K562 (cell line): Measurements from ENCODE around the gene PCDHGA8. TPM values are rescaled to one million over a fixed set of nuclear protein-coding genes. Genes with fewer than 3 reads are reported as not detected.
"Not testable (repeated sequence)": the region's sequence is repeated elsewhere in the genome, so short reads cannot be mapped to it uniquely, and the experiment has no call there.

Source experiments
- ATAC-seq: fragments of 200-7000 bp; cut with Tn5 transposase; 3 replicates; pipeline ENCODE4 v1.9.1; 2020; ENCODE audit warnings: moderate library complexity
- BruUV-seq: library from RNA; stranded (reverse); fragments of 400-500 nt; replicated peaks from 2 replicates; lab custom pipeline; 2021; lab: Mats Ljungman, UMichigan
- CTCF ChIA-PET: fragments of 300-600 bp; formaldehyde crosslinking; extraction: SDS; loops from one replicate; lab custom pipeline; 2021; ENCODE audit warnings: low intra/inter-chr PET ratio; lab: Yijun Ruan, JAX
- POLR2A ChIA-PET: fragments of 300-600, 350-650 bp; sonication (Branson Sonifier 250); formaldehyde crosslinking; extraction: SDS; loops from one replicate; lab custom pipeline; 2021; ENCODE audit warnings: antibody characterized with exemption, inconsistent platforms; lab: Yijun Ruan, JAX
- DNase-seq, 4 experiments: peaks; one replicate each; pipeline versions ENCODE4 v3.0.0 to v3.0.0-alpha.2; 2011 to 2018; ENCODE audit warnings: low spot score in 3 of 4, mixed read lengths in 3 of 4; ENCODE audit errors: extremely low read depth in 1 of 4
- FAIRE-seq: peaks from 2 replicates; lab custom pipeline; 2011; peaks lifted over from hg19 to GRCh38; lab: Jason Lieb, UNC
- H2AFZ ChIP-seq: 2 replicates; pipeline ENCODE4 v1.6.0; 2011; ENCODE audit warnings: low read depth, low read length, control low read depth, inconsistent platforms
- H3K27ac ChIP-seq: fragments of 200-600 bp; 3 replicates; pipeline ENCODE4 v1.8.0; 2011; ENCODE audit warnings: low read depth, mild to moderate bottlenecking, control low read depth, inconsistent platforms, low read length, moderate library complexity, mixed read lengths; ENCODE audit errors: extremely low read depth
- H3K27me3 ChIP-seq, 2 experiments: fragments of 300-600 bp in 1 of 2; 2 replicates in 1 of 2; 3 replicates in 1 of 2; pipeline versions ENCODE4 v1.6.0 to v1.8.0; 2011; ENCODE audit warnings: inconsistent platforms in 2 of 2, low read length in 2 of 2, mild to moderate bottlenecking in 1 of 2, mixed read lengths in 1 of 2, moderate library complexity in 1 of 2; ENCODE audit not compliant: control insufficient read depth in 2 of 2, insufficient read depth in 2 of 2
- H3K36me3 ChIP-seq: fragments of 300-600 bp; 3 replicates; pipeline ENCODE4 v1.8.0; 2011; ENCODE audit warnings: mild to moderate bottlenecking, low read length, inconsistent platforms; ENCODE audit not compliant: control insufficient read depth, insufficient read depth
- H3K4me1 ChIP-seq, 2 experiments: fragments of 200-600 bp in 1 of 2; replicated peaks in 1 of 2; 2 replicates in 1 of 2; 3 replicates in 1 of 2; pipeline versions ENCODE4 v1.5.1 to v1.8.0; 2011; ENCODE audit warnings: inconsistent platforms in 2 of 2, low read length in 2 of 2, mild to moderate bottlenecking in 1 of 2, mixed read lengths in 1 of 2, moderate library complexity in 1 of 2; ENCODE audit not compliant: control insufficient read depth in 2 of 2, insufficient read depth in 2 of 2
- H3K4me2 ChIP-seq: 2 replicates; pipeline ENCODE4 v1.6.1; 2011; ENCODE audit warnings: low read length, control low read depth, inconsistent platforms, mixed read lengths; ENCODE audit not compliant: insufficient read depth
- H3K4me3 ChIP-seq: fragments of 200-600 bp; sonication (generic), shearing (Covaris generic); 2 replicates; pipeline ENCODE4 v1.5.1; 2016; ENCODE audit warnings: control low read depth, inconsistent platforms
- H3K79me2 ChIP-seq: fragments of 200-600 bp; 3 replicates; pipeline ENCODE4 v1.8.0; 2011; ENCODE audit warnings: low read length, inconsistent platforms; ENCODE audit not compliant: control insufficient read depth, insufficient read depth
- H3K9ac ChIP-seq, 2 experiments: 2 replicates each; pipeline versions ENCODE4 v1.6.0 to v1.6.1; 2011; ENCODE audit warnings: low read depth in 2 of 2, low read length in 2 of 2, control low read depth in 1 of 2, inconsistent platforms in 1 of 2, mild to moderate bottlenecking in 1 of 2, mixed read lengths in 1 of 2; ENCODE audit not compliant: insufficient read depth in 1 of 2
- H3K9me1 ChIP-seq: one replicate; pipeline ENCODE4 v1.6.0; 2011; ENCODE audit warnings: inconsistent platforms, mild to moderate bottlenecking, low read length, moderate library complexity; ENCODE audit not compliant: control insufficient read depth, insufficient read depth
- H3K9me3 ChIP-seq: replicated peaks from 2 replicates; pipeline ENCODE4 v1.5.1; 2011; ENCODE audit warnings: low read depth, low read length, inconsistent platforms; ENCODE audit not compliant: control insufficient read depth, insufficient read depth
- H4K20me1 ChIP-seq: replicated peaks from 2 replicates; pipeline ENCODE4 v1.6.1; 2011; ENCODE audit warnings: low read length, inconsistent platforms, mixed read lengths; ENCODE audit not compliant: control insufficient read depth, insufficient read depth
- CBFA2T3 ChIP-seq: fragments of 450-650 bp; IDR thresholded peaks from 2 replicates; pipeline ENCODE4 v1.6.1; 2017
- CXXC5 ChIP-seq: fragments of 250-450 bp; sonication (Bioruptor Pico); IDR thresholded peaks from 2 replicates; pipeline ENCODE4 v1.8.0; 2022; ENCODE audit warnings: inconsistent platforms, mild to moderate bottlenecking, moderate library complexity
- E2F3 ChIP-seq: fragments of 250-450 bp; sonication (Bioruptor Pico); IDR thresholded peaks from 2 replicates; pipeline ENCODE4 v1.4.0; 2020; ENCODE audit warnings: mild to moderate bottlenecking
- SRSF7 ChIP-seq: fragments of 200-400 bp; formaldehyde crosslinking; optimal IDR thresholded peaks from 2 replicates; pipeline ENCODE3; 2017; ENCODE audit warnings: mild to moderate bottlenecking, low read depth, low read length
- WGBS: fragments of 100-300 bp; shearing (Covaris generic); methylation state at CpG from one replicate; pipeline ENCODE4 v1.1.6; 2016; ENCODE audit warnings: low coverage, mixed read lengths; ENCODE audit not compliant: insufficient coverage; ENCODE audit errors: missing lambda C conversion rate; 5-methylcytosine and 5-hydroxymethylcytosine counted together
- in situ Hi-C: fragments of 300-500 bp; cut with MboI; formaldehyde crosslinking; loops from 4 replicates; pipeline ENCODE4 v1.15.0; 2018; ENCODE audit warnings: inconsistent platforms, mixed read lengths
- intact Hi-C: fragments of 100-400 bp; cut with micrococcal nuclease; formaldehyde crosslinking; loops from 2 replicates; pipeline ENCODE4 v1.14.2; 2022
- polyA plus RNA-seq, 8 experiments: library from polyadenylated mRNA; depleted of rRNA in 4 of 8; stranded (reverse) in 5 of 8; unstranded in 3 of 8; fragments of >200 nt; fragmentation: Nextera tagmentation in 2 of 8; fragmentation: Illumina TruSeq in 1 of 8; extraction: Ambion mirVana in 2 of 8; extraction: Trizol in 1 of 8; gene quantifications; 2 replicates each; pipeline versions ENCODE4 v1.2.1 to v1.2.3, GENCODE V29; 2011 to 2014; ENCODE audit warnings: inconsistent platforms in 1 of 8, missing spikeins in 1 of 8
- total RNA-seq, 7 experiments: library from RNA; depleted of rRNA in 6 of 7; stranded (reverse); fragments of >200 nt in 6 of 7; fragmentation: Illumina TruSeq in 2 of 7; extraction: Trizol in 2 of 7; gene quantifications; 2 replicates each; pipeline versions ENCODE4 v1.2.1 to v1.2.3, GENCODE V29; 2011 to 2021; ENCODE audit warnings: low replicate concordance in 1 of 7
- TF ChIP-seq, protein P1 (sequence below): fragments of 450-650 bp; IDR thresholded peaks from 2 replicates; pipeline ENCODE4 v1.6.1; 2017; ENCODE audit warnings: antibody characterized with exemption, mild to moderate bottlenecking
- TF ChIP-seq, protein P2 (sequence below): sonication (generic); formaldehyde crosslinking; IDR thresholded peaks from 2 replicates; pipeline ENCODE4 v1.8.1; 2023; ENCODE audit warnings: mild to moderate bottlenecking, missing genetic modification reagents

PCDHGA8 gene
- total and polyA plus RNA-seq, 9 of the 15 experiments (the other 6 are each of a cell fraction or from before 2014, with no cell fraction given) = 0.04 to 0.11 (median 0.07) TPM; not detected in 2

DNA sequence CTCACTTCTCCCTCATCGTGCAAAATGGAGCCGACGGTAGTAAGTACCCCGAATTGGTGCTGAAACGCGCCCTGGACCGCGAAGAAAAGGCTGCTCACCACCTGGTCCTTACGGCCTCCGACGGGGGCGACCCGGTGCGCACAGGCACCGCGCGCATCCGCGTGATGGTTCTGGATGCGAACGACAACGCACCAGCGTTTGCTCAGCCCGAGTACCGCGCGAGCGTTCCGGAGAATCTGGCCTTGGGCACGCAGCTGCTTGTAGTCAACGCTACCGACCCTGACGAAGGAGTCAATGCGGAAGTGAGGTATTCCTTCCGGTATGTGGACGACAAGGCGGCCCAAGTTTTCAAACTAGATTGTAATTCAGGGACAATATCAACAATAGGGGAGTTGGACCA is 38.9 kb downstream of the PCDHGA8 start:
- Histone ChIP-seq H3K4me3 (no peak overlapping the region), H3K4me2 (no peak overlapping the region), H3K79me2 (no peaks in the 10 kb centered on the region), H3K4me1 (peaks cover 0 to 22% of the 10 kb centered on the region in 2 experiments; a peak in 2 of 5 replicates), H3K27ac (no peak overlapping the region), H2AFZ (no peak overlapping the region), H3K36me3 (no peaks in the 10 kb centered on the region), H3K9ac (no peak overlapping the region), H3K9me1 (no peaks in the 10 kb centered on the region), H4K20me1 (no peaks in the 10 kb centered on the region), H3K9me3 (no peaks in the 10 kb centered on the region; the same call in 1 of the 2 replicates), H3K27me3 (peaks cover 10 to 32% of the 10 kb centered on the region in 2 experiments; a peak in 3 of 5 replicates)
- 67% methylated on average over 36 of the region's 37 CpGs for WGBS
- DNase-seq = no peak
- TF ChIP-seq, protein P1, sequence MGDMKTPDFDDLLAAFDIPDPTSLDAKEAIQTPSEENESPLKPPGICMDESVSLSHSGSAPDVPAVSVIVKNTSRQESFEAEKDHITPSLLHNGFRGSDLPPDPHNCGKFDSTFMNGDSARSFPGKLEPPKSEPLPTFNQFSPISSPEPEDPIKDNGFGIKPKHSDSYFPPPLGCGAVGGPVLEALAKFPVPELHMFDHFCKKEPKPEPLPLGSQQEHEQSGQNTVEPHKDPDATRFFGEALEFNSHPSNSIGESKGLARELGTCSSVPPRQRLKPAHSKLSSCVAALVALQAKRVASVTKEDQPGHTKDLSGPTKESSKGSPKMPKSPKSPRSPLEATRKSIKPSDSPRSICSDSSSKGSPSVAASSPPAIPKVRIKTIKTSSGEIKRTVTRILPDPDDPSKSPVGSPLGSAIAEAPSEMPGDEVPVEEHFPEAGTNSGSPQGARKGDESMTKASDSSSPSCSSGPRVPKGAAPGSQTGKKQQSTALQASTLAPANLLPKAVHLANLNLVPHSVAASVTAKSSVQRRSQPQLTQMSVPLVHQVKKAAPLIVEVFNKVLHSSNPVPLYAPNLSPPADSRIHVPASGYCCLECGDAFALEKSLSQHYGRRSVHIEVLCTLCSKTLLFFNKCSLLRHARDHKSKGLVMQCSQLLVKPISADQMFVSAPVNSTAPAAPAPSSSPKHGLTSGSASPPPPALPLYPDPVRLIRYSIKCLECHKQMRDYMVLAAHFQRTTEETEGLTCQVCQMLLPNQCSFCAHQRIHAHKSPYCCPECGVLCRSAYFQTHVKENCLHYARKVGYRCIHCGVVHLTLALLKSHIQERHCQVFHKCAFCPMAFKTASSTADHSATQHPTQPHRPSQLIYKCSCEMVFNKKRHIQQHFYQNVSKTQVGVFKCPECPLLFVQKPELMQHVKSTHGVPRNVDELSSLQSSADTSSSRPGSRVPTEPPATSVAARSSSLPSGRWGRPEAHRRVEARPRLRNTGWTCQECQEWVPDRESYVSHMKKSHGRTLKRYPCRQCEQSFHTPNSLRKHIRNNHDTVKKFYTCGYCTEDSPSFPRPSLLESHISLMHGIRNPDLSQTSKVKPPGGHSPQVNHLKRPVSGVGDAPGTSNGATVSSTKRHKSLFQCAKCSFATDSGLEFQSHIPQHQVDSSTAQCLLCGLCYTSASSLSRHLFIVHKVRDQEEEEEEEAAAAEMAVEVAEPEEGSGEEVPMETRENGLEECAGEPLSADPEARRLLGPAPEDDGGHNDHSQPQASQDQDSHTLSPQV = no peak
- TF ChIP-seq, protein P2, sequence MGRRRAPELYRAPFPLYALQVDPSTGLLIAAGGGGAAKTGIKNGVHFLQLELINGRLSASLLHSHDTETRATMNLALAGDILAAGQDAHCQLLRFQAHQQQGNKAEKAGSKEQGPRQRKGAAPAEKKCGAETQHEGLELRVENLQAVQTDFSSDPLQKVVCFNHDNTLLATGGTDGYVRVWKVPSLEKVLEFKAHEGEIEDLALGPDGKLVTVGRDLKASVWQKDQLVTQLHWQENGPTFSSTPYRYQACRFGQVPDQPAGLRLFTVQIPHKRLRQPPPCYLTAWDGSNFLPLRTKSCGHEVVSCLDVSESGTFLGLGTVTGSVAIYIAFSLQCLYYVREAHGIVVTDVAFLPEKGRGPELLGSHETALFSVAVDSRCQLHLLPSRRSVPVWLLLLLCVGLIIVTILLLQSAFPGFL (CRISPR knock-in tag) = no peak
- TF ChIP-seq E2F3 (CRISPR knock-in tag) = no peak
- TF ChIP-seq CXXC5 (CRISPR knock-in tag) = no peak
- TF ChIP-seq SRSF7 = no peak
- TF ChIP-seq CBFA2T3 = no peak
- in situ Hi-C loops = no loop called here
- ATAC-seq = no peak
- no peak for FAIRE-seq
- intact Hi-C loops = no loop called here
- POLR2A ChIA-PET = interaction anchor here (0.7 kb wide), 1 partner anchor 84 kb away, joined by 3 read pairs; no protein-coding TSS in a partner anchor
- BruUV-seq = no TSS peak
- CTCF ChIA-PET = no interaction called here

DNA sequence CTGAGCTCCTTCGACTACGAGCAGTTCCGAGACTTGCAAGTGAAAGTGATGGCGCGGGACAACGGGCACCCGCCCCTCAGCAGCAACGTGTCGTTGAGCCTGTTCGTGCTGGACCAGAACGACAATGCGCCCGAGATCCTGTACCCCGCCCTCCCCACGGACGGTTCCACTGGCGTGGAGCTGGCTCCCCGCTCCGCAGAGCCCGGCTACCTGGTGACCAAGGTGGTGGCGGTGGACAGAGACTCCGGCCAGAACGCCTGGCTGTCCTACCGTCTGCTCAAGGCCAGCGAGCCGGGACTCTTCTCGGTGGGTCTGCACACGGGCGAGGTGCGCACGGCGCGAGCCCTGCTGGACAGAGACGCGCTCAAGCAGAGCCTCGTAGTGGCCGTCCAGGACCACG is 39.9 kb downstream of the PCDHGA8 start:
- WGBS = 11% methylated on average over 12 of the region's 38 CpGs
- H3K4me2 ChIP-seq, H2AFZ ChIP-seq, H3K9ac ChIP-seq, H4K20me1 ChIP-seq, H3K36me3 ChIP-seq, CTCF ChIA-PET, H3K27ac ChIP-seq, H3K79me2 ChIP-seq, DNase-seq, POLR2A ChIA-PET, FAIRE-seq, intact Hi-C loops, in situ Hi-C loops, H3K9me1 ChIP-seq, BruUV-seq, H3K4me3 ChIP-seq, H3K9me3 ChIP-seq, ATAC-seq: not testable (repeated sequence)
- peaks cover 0 to 22% of the 10 kb centered on the region in 2 experiments; a peak in 2 of 5 replicates for H3K4me1 ChIP-seq
- H3K27me3 ChIP-seq = peaks cover 8 to 30% of the 10 kb centered on the region in 2 experiments; a peak in 3 of 5 replicates
